HG02840 (cell line): ENCODE data around the gene PPT1.
"Not testable (repeated sequence)": the region's sequence is repeated elsewhere in the genome, so short reads cannot be mapped to it uniquely, and the experiment has no call there.

Experiments
- ATAC-seq: cut with Tn5 transposase; IDR thresholded peaks from one replicate; pipeline ENCODE4 v1.9.1; 2021; ENCODE audit warnings: mild to moderate bottlenecking, moderate library complexity, moderate number of reproducible peaks; ENCODE audit not compliant: unreplicated experiment, low FRiP score

The PPT1 gene

DNA sequence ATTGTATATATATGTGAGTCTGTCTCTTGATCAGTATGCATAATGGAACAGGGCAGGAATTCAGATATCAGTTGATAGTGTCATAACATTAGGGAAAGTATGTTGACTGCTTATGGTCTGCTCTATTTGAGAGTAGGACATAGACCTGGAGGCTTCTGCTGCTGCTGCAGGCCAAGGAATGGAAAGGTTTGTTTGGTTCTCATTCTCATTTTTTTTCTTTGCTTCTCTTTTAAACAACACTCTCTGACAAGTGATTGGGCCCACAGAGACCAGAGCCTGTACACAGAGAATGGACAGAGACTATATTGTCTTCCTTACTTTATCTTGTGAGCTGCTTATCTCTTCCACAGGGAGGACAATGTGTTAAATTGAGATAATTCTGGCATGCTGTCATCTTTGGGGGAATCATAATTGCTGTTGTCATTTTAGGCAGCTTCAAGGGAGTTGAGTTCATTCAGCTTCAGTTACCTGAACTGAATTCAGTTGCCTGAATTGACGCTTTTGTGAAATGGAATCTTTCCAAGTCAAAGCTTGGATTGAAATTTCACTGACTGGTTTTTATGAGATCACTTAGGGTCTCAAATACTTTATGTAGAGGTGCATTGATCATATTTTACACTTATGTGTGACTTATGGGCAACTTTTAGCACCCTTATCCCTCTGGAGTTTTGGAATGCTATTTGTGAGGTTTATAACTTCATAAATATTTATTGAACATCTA, 39.6 kb downstream of the PPT1 start:
- no peak for ATAC-seq

- ATAC-seq: no peak
These were observed 40.3 kb downstream of the PPT1 start for GRCh38 chr1:40056519-40057309.

- no peak for ATAC-seq
These were observed 43.7 kb downstream of the PPT1 start for GRCh38 chr1:40053138-40053887.

GRCh38 chr1:40050863-40051262, 46.2 kb downstream of the PPT1 start:
- ATAC-seq: no peak

GRCh38 chr1:40049725-40050124, 47.3 kb downstream of the PPT1 start:
- ATAC-seq: no peak

- ATAC-seq: no peak
These were observed 49.3 kb downstream of the PPT1 start for GRCh38 chr1:40047769-40048168.

- ATAC-seq: no peak
These were observed 49.8 kb downstream of the PPT1 start for GRCh38 chr1:40047276-40047675.

DNA sequence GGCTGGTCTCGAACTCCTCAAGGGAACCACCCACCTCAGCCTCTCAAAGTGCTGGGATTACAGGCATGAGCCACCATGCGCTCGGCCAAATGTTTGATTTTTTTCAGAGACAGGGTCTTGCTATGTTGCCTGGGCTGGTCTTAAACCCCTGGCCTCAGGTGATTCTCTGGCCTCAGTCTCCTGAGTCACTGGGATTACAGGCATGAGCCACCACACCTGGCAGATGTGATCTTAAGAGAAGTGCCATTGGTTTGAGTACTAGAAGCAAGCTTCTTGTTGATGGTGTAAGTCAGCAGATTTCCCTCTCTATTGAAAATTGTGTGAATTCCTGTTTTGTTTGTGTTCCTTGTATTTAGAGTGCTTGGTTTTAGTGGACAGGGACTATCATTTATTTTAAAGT, 51.3 kb downstream of the PPT1 start:
- ATAC-seq: no peak

GRCh38 chr1:40045182-40045581, 51.9 kb downstream of the PPT1 start:
- no peak for ATAC-seq

- ATAC-seq: no peak
These were observed 52.9 kb downstream of the PPT1 start for GRCh38 chr1:40044110-40044509.

DNA sequence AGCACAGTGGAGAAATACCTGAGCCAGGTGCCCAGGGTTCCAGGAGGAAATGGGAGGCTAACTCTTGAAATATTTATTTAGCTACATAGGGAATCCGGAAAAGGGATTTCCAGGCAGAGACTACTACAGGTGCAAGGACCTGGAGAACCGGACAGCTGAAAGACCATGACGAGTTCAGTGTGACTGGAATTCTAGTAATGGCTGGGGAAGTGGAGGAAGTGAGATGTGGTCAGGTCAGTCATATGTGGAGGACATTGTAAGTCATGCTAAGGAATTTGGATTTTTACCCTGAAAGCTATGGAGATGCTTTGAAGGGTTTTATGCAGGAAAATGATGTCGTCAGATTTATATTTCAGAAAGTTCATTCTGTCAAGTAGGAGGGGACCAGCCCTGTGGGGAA, 54.7 kb downstream of the PPT1 start:
- no peak for ATAC-seq

DNA sequence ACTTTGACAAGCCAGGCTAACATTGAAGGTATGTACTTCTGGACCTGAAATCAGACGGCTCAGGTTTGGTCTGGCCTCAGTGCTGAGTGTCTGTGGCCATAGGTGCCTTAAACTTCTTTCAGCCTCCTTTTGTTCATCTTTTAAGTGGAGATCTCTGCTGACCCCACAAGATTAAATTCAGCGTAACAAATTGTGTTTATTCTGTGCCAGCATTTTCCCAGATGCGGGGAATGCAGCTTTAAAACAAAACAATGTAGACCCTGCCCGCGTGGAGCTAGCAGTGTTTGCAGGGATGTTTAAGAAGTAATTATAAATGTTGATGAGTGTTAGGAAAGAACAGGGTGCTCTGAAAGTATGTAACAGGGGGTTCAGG, 55.6 kb downstream of the PPT1 start:
- ATAC-seq: no peak

GRCh38 chr1:40040511-40041465, 56.3 kb downstream of the PPT1 start, which contains the start of gene CAP1:
Gene CAP1, plus strand, starts transcription at chr1:40040729. Its CDS starts 18,618 bp downstream, at chr1:40059347.
- peak; percentile 78 for ATAC-seq

GRCh38 chr1:40039757-40040510, 57.1 kb downstream of the PPT1 start:
- ATAC-seq: peak; percentile 59

DNA sequence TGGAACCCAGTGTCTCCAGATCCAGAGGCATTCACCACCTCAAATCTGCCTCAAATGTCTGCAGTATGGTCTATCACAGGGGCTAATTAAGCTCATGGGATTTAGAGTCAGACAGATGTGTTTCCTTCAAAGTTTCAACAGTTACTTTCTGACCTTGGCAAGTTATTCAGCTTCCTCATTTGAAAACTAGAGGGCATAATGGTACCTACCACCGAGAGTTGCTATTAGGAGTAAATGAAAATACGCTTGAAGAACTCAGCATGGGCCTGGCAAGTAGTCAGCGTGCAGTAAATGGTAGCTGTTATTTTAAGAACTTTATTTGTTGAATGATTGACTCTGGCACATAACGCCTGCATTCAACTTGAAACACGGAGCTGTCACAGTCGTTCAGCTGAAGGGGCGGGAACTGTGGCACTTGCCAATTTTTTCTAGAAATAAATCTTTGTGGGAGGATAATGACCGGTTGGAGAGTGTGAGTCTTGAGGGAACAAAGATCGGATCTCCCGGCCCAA, 57.8 kb downstream of the PPT1 start:
- no peak for ATAC-seq

DNA sequence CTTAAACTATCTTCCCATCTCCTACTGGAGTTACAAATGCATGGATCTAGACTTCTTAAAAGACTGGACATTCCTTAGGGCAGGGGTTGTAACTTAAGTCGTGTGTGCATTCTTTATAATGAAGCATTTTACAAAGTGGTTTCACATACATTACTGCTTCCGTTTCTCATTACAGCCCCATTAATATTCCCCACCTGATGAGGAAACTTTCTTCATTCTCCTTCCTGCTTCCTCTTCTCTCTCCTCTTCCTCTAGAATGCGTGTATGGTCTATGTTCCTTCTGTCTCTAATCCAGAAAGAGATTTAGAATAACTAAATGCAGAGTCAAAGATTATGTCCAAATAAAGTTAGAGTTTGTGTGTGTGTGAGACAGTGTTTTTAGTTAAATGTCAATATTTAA, 58.4 kb downstream of the PPT1 start:
- ATAC-seq: no peak

GRCh38 chr1:40037254-40037653, 59.8 kb downstream of the PPT1 start:
- ATAC-seq: not testable (repeated sequence)

DNA sequence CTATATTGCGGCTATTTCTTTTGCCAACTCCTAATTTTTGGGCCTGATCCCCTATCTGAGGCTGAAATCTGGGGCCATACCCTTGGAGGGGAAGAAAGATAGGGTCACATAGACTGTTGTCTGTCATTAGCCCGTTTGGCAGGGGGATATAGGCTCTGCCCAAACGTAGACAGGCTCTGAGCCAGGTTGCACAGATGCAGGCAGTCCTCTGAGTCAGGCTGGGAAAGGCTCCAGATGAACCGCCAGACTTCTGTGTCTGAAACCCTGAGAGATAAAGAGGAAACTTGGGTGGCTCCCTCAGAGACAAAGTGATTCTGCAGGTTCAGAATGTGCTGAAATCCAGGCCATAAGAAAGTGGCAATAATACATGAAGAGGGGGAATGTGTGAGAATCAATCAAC, 60.5 kb downstream of the PPT1 start:
- ATAC-seq: no peak

GRCh38 chr1:40034869-40035268, 62.2 kb downstream of the PPT1 start:
- ATAC-seq: no peak
